ENCODE measurements around the gene RNF10. TPM values are rescaled to one million over a fixed set of nuclear protein-coding genes. Genes with fewer than 3 reads are reported as not detected.

The RNF10 gene
- total RNA-seq, 1 donor from 2014 or later = 118 TPM

GRCh38 chr12:120618954-120619615, 84.9 kb downstream of the RNF10 start:
- DNase-seq = no peak

GRCh38 chr12:120620624-120621023, 86.5 kb downstream of the RNF10 start:
- no peak for DNase-seq

GRCh38 chr12:120625557-120626419, 91.6 kb downstream of the RNF10 start:
- DNase-seq = no peak

Other genes with a start within 250 kb of the RNF10 start
- under 0.01 TPM in 2 replicates for gene RNU4-2, start 242.5 kb upstream of the RNF10 start, total RNA-seq
- gene RNU4-1, start 241.1 kb upstream of the RNF10 start, total RNA-seq = under 0.01 TPM in 2 replicates
- 1.5 and 3.4 TPM in 2 replicates for gene SIRT4, start 232.0 kb upstream of the RNF10 start, total RNA-seq
- gene PLA2G1B, start 206.6 kb upstream of the RNF10 start, total RNA-seq = not detected in 2 replicates
- gene MSI1, start 165.2 kb upstream of the RNF10 start, total RNA-seq = not detected in 2 replicates
- 363 and 658 TPM in 2 replicates for gene COX6A1, start 96.2 kb upstream of the RNF10 start, total RNA-seq
- gene TRIAP1, start 88.0 kb upstream of the RNF10 start, total RNA-seq = 35.6 and 40.0 TPM in 2 replicates
- gene GATC, start 87.9 kb upstream of the RNF10 start, total RNA-seq = 26.2 and 26.9 TPM in 2 replicates
- 205 and 208 TPM in 2 replicates for gene SRSF9, start 64.6 kb upstream of the RNF10 start, total RNA-seq
- 265 and 287 TPM in 2 replicates for gene DYNLL1, start 38.2 kb upstream of the RNF10 start, total RNA-seq
- 30.3 and 34.9 TPM in 2 replicates for gene COQ5, start 5.2 kb upstream of the RNF10 start, total RNA-seq
- gene POP5, start 47.0 kb downstream of the RNF10 start, total RNA-seq = 28.6 and 35.2 TPM in 2 replicates
- 0.17 TPM in 1 of 2 replicates, not detected in the other for gene CABP1, start 106.3 kb downstream of the RNF10 start, total RNA-seq
- 46.5 and 75.1 TPM in 2 replicates for gene MLEC, start 152.8 kb downstream of the RNF10 start, total RNA-seq
- 22.1 and 35.1 TPM in 2 replicates for gene UNC119B, start 176.1 kb downstream of the RNF10 start, total RNA-seq
- gene ACADS, start 191.5 kb downstream of the RNF10 start, total RNA-seq = 24.7 and 31.0 TPM in 2 replicates

Data from dermis blood vessel endothelial cell (primary cell).